GM15510 (cell line): ENCODE data around the gene ECEL1.

Experiments
- POLR2A ChIP-seq: IDR thresholded peaks from 3 replicates; pipeline ENCODE4 v1.6.1; 2011; ENCODE audit warnings: borderline replicate concordance; ENCODE audit not compliant: insufficient read length; ENCODE audit errors: extremely low read depth

Gene ECEL1

GRCh38 chr2:232449964-232450363 lies 37.7 kb downstream of the ECEL1 start:
- no peak for TF ChIP-seq POLR2A

GRCh38 chr2:232448304-232448690 lies 39.3 kb downstream of the ECEL1 start:
- no peak for TF ChIP-seq POLR2A

- no peak for TF ChIP-seq POLR2A
These were observed 39.9 kb downstream of the ECEL1 start for GRCh38 chr2:232447638-232448303.

GRCh38 chr2:232447091-232447620 lies 40.5 kb downstream of the ECEL1 start:
- no peak for TF ChIP-seq POLR2A

GRCh38 chr2:232444409-232445148 lies 43.1 kb downstream of the ECEL1 start:
- TF ChIP-seq POLR2A = no peak

- no peak for TF ChIP-seq POLR2A
These were observed 46.4 kb downstream of the ECEL1 start for GRCh38 chr2:232441147-232441651.

- no peak for TF ChIP-seq POLR2A
These were observed 47.9 kb downstream of the ECEL1 start for GRCh38 chr2:232439758-232440135.

- TF ChIP-seq POLR2A = no peak
These were observed 48.5 kb downstream of the ECEL1 start for GRCh38 chr2:232438951-232439757.

GRCh38 chr2:232438091-232438490 lies 49.5 kb downstream of the ECEL1 start:
- no peak for TF ChIP-seq POLR2A

GRCh38 chr2:232437195-232437571 lies 50.5 kb downstream of the ECEL1 start:
- TF ChIP-seq POLR2A = no peak

GRCh38 chr2:232436381-232437194 lies 51.0 kb downstream of the ECEL1 start:
- no peak for TF ChIP-seq POLR2A

- no peak for TF ChIP-seq POLR2A
These were observed 51.8 kb downstream of the ECEL1 start for GRCh38 chr2:232435805-232436204.

- no peak for TF ChIP-seq POLR2A
These were observed 52.3 kb downstream of the ECEL1 start for GRCh38 chr2:232435375-232435648.

- TF ChIP-seq POLR2A = no peak
These were observed 52.9 kb downstream of the ECEL1 start for GRCh38 chr2:232434563-232435374.

GRCh38 chr2:232434091-232434490 lies 53.5 kb downstream of the ECEL1 start:
- TF ChIP-seq POLR2A = no peak
